WERI-Rb-1 (cell line): Measurements from ENCODE around the gene COX5A.

ENCODE experiments used
- DNase-seq: peaks from one replicate; pipeline ENCODE4 v3.0.0-alpha.2; 2020
- H3K27ac ChIP-seq: fragments of 250-450 bp; sonication (Bioruptor Pico); 2 replicates; pipeline ENCODE4 v1.5.1; 2020; ENCODE audit warnings: mild to moderate bottlenecking, moderate library complexity
- H3K27me3 ChIP-seq: fragments of 250-450 bp; sonication (Bioruptor Pico); 2 replicates; pipeline ENCODE4 v1.5.1; 2021; ENCODE audit warnings: mild to moderate bottlenecking, low read depth, moderate library complexity; ENCODE audit not compliant: insufficient read depth, severe bottlenecking
- H3K36me3 ChIP-seq: fragments of 250-450 bp; sonication (Bioruptor Pico); 2 replicates; pipeline ENCODE4 v1.5.1; 2020; ENCODE audit warnings: mild to moderate bottlenecking, moderate library complexity
- H3K4me3 ChIP-seq: 2 replicates; pipeline ENCODE4 v1.5.1; 2011; ENCODE audit warnings: low read depth, mild to moderate bottlenecking, control low read depth, low read length
- H3K9me3 ChIP-seq: fragments of 250-450 bp; sonication (Bioruptor Pico); 2 replicates; pipeline ENCODE4 v1.5.1; 2021; ENCODE audit warnings: mild to moderate bottlenecking, moderate library complexity; ENCODE audit not compliant: severe bottlenecking
- TF ChIP-seq, protein P1 (sequence below): IDR thresholded peaks from 2 replicates; pipeline ENCODE4 v1.5.1; 2011; ENCODE audit warnings: low read depth, mild to moderate bottlenecking, control low read depth, inconsistent platforms, low read length

Gene COX5A

DNA sequence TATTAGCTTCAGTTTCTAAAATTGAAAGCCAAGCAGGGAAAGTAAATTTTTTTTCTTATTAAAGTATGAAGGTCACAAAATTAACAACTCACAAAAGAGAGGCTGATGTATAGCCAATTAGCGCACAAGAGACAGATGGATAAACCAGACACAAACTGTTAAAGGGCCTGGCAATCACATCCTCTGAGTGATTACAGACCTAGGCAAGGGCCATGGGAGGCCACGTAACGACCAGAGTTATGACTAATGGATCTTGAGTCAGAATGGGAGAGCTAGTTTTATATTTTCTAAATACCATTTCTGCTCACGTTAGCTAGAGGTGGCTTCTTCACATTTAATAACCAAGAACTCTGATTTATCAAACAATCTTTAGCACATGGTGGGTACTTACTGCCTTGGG, 39.7 kb upstream of the COX5A start:
- Histone ChIP-seq H3K4me3 (no peak overlapping the region), H3K9me3 (no peaks in the 10 kb centered on the region)
- TF ChIP-seq, protein P1, sequence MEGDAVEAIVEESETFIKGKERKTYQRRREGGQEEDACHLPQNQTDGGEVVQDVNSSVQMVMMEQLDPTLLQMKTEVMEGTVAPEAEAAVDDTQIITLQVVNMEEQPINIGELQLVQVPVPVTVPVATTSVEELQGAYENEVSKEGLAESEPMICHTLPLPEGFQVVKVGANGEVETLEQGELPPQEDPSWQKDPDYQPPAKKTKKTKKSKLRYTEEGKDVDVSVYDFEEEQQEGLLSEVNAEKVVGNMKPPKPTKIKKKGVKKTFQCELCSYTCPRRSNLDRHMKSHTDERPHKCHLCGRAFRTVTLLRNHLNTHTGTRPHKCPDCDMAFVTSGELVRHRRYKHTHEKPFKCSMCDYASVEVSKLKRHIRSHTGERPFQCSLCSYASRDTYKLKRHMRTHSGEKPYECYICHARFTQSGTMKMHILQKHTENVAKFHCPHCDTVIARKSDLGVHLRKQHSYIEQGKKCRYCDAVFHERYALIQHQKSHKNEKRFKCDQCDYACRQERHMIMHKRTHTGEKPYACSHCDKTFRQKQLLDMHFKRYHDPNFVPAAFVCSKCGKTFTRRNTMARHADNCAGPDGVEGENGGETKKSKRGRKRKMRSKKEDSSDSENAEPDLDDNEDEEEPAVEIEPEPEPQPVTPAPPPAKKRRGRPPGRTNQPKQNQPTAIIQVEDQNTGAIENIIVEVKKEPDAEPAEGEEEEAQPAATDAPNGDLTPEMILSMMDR, result no peak

DNA sequence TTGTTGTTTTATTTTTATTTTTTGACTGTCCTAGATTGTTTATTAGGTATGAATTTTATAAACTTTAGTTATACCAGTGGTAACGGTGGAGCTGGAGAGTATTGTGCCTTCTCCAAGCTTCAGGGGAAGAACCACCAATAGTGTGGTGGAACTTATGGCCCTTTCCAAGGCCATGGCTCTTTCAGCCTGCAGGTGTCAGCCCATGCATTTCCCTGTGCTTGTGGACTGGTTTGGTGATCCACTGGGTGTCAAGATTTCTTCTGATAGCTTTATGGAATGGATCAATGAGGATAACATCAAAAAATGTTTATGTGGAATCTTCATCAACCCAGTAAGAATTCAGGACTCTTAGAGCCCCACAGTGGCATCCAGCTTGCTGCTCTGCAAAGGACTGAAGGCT, 38.3 kb upstream of the COX5A start:
- TF ChIP-seq, protein P1, result 0 out of 2 replicates have a peak, but pooled peaks have one; percentile 3
- H3K27ac ChIP-seq, result no peak overlapping the region
- H3K4me3 ChIP-seq, result no peak overlapping the region
- no peaks in the 10 kb centered on the region for H3K27me3 ChIP-seq
- DNase-seq, result no peak
- H3K9me3 ChIP-seq, result no peaks in the 10 kb centered on the region
- H3K36me3 ChIP-seq, result no peaks in the 10 kb centered on the region

More for the DNA sequence above, 39.7 kb upstream of the COX5A start:
- Histone ChIP-seq H3K36me3 (no peaks in the 10 kb centered on the region), H3K27ac (no peak overlapping the region), H3K27me3 (no peaks in the 10 kb centered on the region)
- no peak for DNase-seq

DNA sequence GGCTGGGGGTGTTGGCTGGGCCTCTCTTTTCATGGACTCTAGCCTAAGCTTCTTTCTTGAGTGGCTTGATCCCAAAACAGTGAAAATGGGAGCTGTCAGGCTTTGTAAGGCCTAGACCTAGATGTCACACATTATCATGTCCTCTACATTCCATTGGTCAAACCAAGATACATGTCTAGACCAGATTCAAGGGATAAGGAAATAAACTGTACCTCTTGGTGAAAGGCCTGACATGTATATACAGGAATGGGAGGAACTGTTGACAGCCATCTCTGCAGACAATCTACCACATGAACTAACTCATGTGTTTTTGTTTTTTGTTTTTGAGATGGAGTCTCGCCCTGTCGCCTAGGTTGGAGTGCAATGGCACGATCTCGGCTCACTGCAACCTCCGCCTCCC, 29.8 kb upstream of the COX5A start:
- TF ChIP-seq, protein P1, result no peak
- Histone ChIP-seq H3K9me3 (no peaks in the 10 kb centered on the region), H3K36me3 (no peaks in the 10 kb centered on the region), H3K4me3 (no peak overlapping the region), H3K27ac (no peak overlapping the region), H3K27me3 (no peaks in the 10 kb centered on the region)
- no peak for DNase-seq

DNA sequence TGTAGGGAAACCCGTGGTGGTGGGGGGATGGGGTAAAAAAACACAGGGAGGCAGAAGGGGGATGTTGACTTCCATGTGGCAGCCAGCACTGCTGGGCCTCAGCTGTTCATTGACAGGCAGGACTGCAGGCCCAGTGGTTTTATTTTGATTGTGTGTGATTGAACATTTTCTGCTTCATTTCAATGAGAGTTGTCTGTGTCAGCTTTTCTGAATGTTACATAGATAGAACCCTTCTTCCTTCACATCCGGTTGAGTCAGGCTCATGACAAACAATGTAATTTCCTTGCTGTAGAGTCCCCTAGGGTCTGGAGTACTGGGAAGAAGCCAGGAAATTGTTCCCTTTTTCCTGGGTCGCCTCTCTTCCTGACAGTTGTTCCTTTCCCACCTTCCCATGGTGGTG, 26.9 kb upstream of the COX5A start:
- Histone ChIP-seq H3K4me3 (no peak overlapping the region), H3K27me3 (no peaks in the 10 kb centered on the region), H3K36me3 (no peaks in the 10 kb centered on the region), H3K9me3 (no peaks in the 10 kb centered on the region), H3K27ac (no peak overlapping the region)
- TF ChIP-seq, protein P1, result no peak
- peak; percentile 34 for DNase-seq

DNA sequence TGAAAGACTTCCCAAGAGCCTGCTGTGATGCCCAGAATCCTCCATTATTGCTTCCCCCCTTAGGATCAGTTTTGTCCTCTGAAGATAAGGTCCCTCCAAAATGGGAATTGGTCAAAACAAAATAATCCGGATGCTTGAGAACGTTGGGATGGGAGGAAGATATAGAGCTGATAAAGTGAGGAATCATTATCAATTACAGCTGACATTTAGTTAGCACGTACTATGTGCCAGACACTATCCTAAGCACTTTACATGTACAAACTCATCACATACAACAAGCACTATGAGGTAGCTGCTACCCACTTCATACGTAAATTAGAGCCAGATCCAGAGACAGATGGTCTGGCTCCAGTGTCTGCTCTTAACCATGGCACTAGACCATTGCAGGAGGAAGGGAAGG, 25.3 kb upstream of the COX5A start:
- TF ChIP-seq, protein P1, result no peak
- Histone ChIP-seq H3K27ac (no peak overlapping the region), H3K4me3 (no peak overlapping the region), H3K36me3 (no peaks in the 10 kb centered on the region), H3K27me3 (no peaks in the 10 kb centered on the region), H3K9me3 (no peaks in the 10 kb centered on the region)
- DNase-seq, result no peak

DNA sequence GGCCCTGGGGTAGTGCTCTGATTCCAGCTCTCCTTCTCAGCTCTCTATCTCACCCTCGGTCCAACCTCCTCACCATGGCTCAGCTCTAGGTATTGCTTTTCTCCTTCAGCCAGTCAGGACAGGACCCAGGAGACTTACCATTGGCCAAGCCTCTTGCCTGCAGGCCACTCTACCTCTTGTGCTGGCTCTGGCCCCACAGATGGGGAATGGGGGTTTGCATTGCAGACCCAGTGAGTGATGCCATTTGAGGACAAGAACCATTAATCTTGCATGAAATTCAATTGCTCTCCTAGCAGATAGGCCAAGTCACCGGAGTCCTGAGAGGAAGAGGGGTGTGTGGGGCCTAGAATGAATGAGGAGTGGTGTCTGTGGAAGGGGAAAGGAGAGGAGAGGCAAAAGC, 24.8 kb upstream of the COX5A start:
- Histone ChIP-seq H3K36me3 (no peaks in the 10 kb centered on the region), H3K9me3 (no peaks in the 10 kb centered on the region), H3K4me3 (no peak overlapping the region), H3K27me3 (no peaks in the 10 kb centered on the region), H3K27ac (no peak overlapping the region)
- TF ChIP-seq, protein P1, result no peak
- DNase-seq, result no peak
